Fibroblast of lung (primary cell): ENCODE results near the gene CERK. TPM values are rescaled to one million over a fixed set of nuclear protein-coding genes. Genes with fewer than 3 reads are reported as not detected.

Source experiments
- DNase-seq, 2 donors: peaks; one replicate each; pipeline versions ENCODE4 v3.0.0 to v3.0.0-alpha.2; 2010; ENCODE audit warnings: low read depth in 2 of 2
- H2AFZ ChIP-seq: 2 replicates; pipeline ENCODE4 v1.5.1; 2012; ENCODE audit warnings: low read length, control low read depth, inconsistent platforms
- H3K27ac ChIP-seq: 2 replicates; pipeline ENCODE4 v1.5.1; 2011; ENCODE audit warnings: low read length, control low read depth; ENCODE audit not compliant: insufficient read depth
- H3K27me3 ChIP-seq: 2 replicates; pipeline ENCODE4 v1.5.1; 2011; ENCODE audit warnings: mild to moderate bottlenecking, low read length; ENCODE audit not compliant: control insufficient read depth, insufficient read depth
- H3K36me3 ChIP-seq: 2 replicates; pipeline ENCODE4 v1.5.1; 2011; ENCODE audit warnings: low read length; ENCODE audit not compliant: control insufficient read depth, insufficient read depth
- H3K4me1 ChIP-seq: 2 replicates; pipeline ENCODE4 v1.5.1; 2011; ENCODE audit warnings: low read length; ENCODE audit not compliant: control insufficient read depth, insufficient read depth; ENCODE audit errors: extremely low read depth
- H3K4me2 ChIP-seq: 2 replicates; pipeline ENCODE4 v1.5.1; 2011; ENCODE audit warnings: low read length, control low read depth; ENCODE audit not compliant: insufficient read depth; ENCODE audit errors: extremely low read depth
- H3K4me3 ChIP-seq, 4 experiments: fragments of 200-600 bp in 1 of 4; sonication (generic) in 1 of 4; replicated peaks in 1 of 4; 2 replicates each; pipeline ENCODE4 v1.5.1; 2011 to 2016; ENCODE audit warnings: low read length in 4 of 4, low read depth in 3 of 4, mild to moderate bottlenecking in 3 of 4, control low read depth in 2 of 4, inconsistent platforms in 1 of 4, mixed read lengths in 1 of 4; ENCODE audit not compliant: insufficient read depth in 1 of 4; ENCODE audit errors: control extremely low read depth in 1 of 4
- H3K79me2 ChIP-seq: 2 replicates; pipeline ENCODE4 v1.5.1; 2012; ENCODE audit warnings: mild to moderate bottlenecking, low read length, inconsistent platforms; ENCODE audit not compliant: control insufficient read depth, insufficient read depth
- H3K9ac ChIP-seq: 2 replicates; pipeline ENCODE4 v1.5.1; 2011; ENCODE audit warnings: mild to moderate bottlenecking, low read length, control low read depth; ENCODE audit not compliant: insufficient read depth
- H3K9me3 ChIP-seq: 2 replicates; pipeline ENCODE4 v1.5.1; 2012; ENCODE audit warnings: low read depth, low read length; ENCODE audit not compliant: control insufficient read depth, insufficient read depth
- H4K20me1 ChIP-seq: 2 replicates; pipeline ENCODE4 v1.5.1; 2011; ENCODE audit warnings: low read length; ENCODE audit not compliant: control insufficient read depth, insufficient read depth; ENCODE audit errors: extremely low read depth
- EZH2 ChIP-seq: IDR thresholded peaks from 2 replicates; pipeline ENCODE4 v1.5.1; 2012; ENCODE audit warnings: low read length, control low read depth, mild to moderate bottlenecking; ENCODE audit errors: missing control alignments
- polyA plus RNA-seq, 2 donors: library from polyadenylated mRNA; depleted of rRNA in 1 of 2; stranded (reverse) in 1 of 2; unstranded in 1 of 2; fragments of >200 nt; gene quantifications; 2 replicates each; pipeline ENCODE4 v1.2.1, GENCODE V29; 2011 to 2012; ENCODE audit warnings: missing spikeins in 1 of 2
- total RNA-seq: library from RNA; depleted of rRNA; stranded (reverse); fragments of >200 nt; gene quantifications from 2 replicates; pipeline ENCODE4 v1.2.1, GENCODE V29; 2014
- TF ChIP-seq, protein P1 (sequence below), 2 donors: IDR thresholded peaks in 1 of 2; conservative IDR thresholded peaks in 1 of 2; 1 replicate in 1 of 2; 2 replicates in 1 of 2; pipeline ENCODE4 v1.5.1; 2011 to 2012; ENCODE audit warnings: low read length in 2 of 2, control low read depth in 1 of 2, inconsistent platforms in 1 of 2, low read depth in 1 of 2, mild to moderate bottlenecking in 1 of 2

Gene CERK
- total and polyA plus RNA-seq, 2 donors (not counting 1 experiment from before 2014, with no cell fraction given): 19.5 to 24.9 TPM

DNA sequence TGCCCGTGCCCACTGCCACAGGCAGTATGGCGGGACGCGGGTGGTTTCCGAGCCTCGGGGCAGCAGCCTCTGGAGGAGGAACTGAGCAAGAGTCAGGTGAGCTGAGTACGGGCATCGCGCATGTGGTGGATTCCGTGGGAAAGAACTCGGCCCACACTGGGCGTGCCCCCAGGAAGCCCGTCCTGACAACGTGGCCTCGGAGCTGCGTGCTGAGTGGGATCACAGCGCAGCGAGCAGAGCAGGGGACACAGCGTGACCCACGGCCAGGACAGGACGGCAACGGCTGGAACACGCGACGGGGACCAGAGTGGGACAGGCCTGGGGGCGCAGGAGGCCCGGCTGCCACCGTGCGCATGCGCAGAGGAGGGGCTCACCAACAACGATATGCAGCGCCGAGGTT is 36.8 kb downstream of the CERK start:
- Histone ChIP-seq H3K36me3 (peaks cover 18% of the 10 kb centered on the region), H3K4me3 (no peak overlapping the region), H3K4me1 (no peaks in the 10 kb centered on the region), H3K27me3 (no peaks in the 10 kb centered on the region), H4K20me1 (no peaks in the 10 kb centered on the region), H3K79me2 (no peaks in the 10 kb centered on the region), H3K9me3 (no peaks in the 10 kb centered on the region), H3K4me2 (no peak overlapping the region), H3K9ac (no peak overlapping the region), H2AFZ (no peak overlapping the region), H3K27ac (no peak overlapping the region)
- TF ChIP-seq, protein P1, sequence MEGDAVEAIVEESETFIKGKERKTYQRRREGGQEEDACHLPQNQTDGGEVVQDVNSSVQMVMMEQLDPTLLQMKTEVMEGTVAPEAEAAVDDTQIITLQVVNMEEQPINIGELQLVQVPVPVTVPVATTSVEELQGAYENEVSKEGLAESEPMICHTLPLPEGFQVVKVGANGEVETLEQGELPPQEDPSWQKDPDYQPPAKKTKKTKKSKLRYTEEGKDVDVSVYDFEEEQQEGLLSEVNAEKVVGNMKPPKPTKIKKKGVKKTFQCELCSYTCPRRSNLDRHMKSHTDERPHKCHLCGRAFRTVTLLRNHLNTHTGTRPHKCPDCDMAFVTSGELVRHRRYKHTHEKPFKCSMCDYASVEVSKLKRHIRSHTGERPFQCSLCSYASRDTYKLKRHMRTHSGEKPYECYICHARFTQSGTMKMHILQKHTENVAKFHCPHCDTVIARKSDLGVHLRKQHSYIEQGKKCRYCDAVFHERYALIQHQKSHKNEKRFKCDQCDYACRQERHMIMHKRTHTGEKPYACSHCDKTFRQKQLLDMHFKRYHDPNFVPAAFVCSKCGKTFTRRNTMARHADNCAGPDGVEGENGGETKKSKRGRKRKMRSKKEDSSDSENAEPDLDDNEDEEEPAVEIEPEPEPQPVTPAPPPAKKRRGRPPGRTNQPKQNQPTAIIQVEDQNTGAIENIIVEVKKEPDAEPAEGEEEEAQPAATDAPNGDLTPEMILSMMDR (conservative IDR thresholded peaks at IDR 0.05 in 1 of 2, IDR thresholded peaks at IDR 0.05 in 1 of 2; ENCODE audit: low read depth in 1 of 2, low read length in 2 of 2): no peak
- TF ChIP-seq EZH2: no peak
- DNase-seq: no peak

DNA sequence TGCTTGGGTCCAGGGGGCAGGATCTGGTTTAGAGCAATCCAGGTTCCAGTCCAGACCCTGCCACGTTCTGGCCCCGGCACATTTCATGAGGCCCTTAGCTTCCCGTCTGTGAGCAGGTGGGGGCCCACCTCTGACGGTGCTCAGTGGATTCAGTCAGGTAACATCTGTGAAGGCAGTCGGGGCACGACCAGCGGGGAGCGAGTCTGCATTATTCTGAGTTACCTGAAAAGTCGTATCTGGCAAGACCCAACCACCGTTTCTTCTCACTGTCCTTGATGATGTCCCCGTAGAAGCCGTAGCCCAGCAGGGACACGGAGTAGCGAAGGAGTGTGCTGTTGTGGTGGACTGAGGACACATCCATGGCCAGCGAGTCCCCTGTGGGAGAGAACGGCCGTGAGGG is 39.0 kb downstream of the CERK start:
- Histone ChIP-seq H3K9ac (no peak overlapping the region), H3K9me3 (no peaks in the 10 kb centered on the region), H3K4me1 (no peaks in the 10 kb centered on the region), H3K4me3 (no peak overlapping the region), H3K27me3 (no peaks in the 10 kb centered on the region), H4K20me1 (no peaks in the 10 kb centered on the region), H2AFZ (no peak overlapping the region), H3K79me2 (no peaks in the 10 kb centered on the region), H3K4me2 (no peak overlapping the region), H3K36me3 (peaks cover 32% of the 10 kb centered on the region), H3K27ac (no peak overlapping the region)
- no peak for TF ChIP-seq EZH2
- TF ChIP-seq, protein P1 (conservative IDR thresholded peaks at IDR 0.05 in 1 of 2, IDR thresholded peaks at IDR 0.05 in 1 of 2; ENCODE audit: low read depth in 1 of 2, low read length in 2 of 2): no peak
- no peak for DNase-seq

DNA sequence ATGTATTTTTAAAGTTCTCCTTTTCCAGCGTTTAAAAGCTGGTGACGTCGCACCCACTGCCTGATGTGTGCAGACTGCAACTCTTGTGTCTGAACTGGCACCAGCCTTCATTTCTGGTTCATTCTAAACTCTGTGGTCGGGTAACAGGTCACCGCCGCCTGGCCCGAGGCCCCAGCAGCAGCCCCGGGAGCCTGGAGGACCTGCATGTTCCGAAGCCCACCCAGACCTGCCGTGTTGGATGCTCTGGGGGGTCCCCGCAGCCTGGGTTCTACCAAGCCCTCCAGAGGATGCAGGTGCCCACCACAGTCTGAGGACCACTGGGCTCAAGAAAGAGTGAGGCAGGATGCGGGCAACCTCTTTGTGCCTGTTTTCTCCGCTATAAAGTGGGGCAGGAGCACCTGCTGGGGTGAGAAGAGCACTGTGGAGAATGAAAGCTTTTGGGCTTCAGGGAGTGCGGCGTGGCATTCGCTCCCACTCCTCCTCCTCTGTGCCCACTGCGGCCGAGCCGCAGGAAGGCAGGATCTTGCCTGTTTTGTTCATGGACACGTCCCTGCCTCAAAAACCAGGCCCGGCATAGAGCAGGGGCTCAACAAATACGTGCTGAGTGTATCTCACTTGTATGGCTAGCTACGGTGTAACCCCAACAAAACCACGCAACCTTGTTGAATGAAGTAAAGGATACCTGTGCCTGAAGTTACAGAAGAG is 40.1 kb downstream of the CERK start:
- Histone ChIP-seq H3K27ac (no peak overlapping the region), H3K9me3 (no peaks in the 10 kb centered on the region), H3K4me1 (no peaks in the 10 kb centered on the region), H4K20me1 (no peaks in the 10 kb centered on the region), H3K79me2 (no peaks in the 10 kb centered on the region), H3K36me3 (peaks cover 32% of the 10 kb centered on the region), H3K9ac (no peak overlapping the region), H3K27me3 (no peaks in the 10 kb centered on the region), H3K4me3 (no peak overlapping the region), H3K4me2 (no peak overlapping the region), H2AFZ (no peak overlapping the region)
- DNase-seq: no peak
- TF ChIP-seq, protein P1 (conservative IDR thresholded peaks at IDR 0.05 in 1 of 2, IDR thresholded peaks at IDR 0.05 in 1 of 2; ENCODE audit: low read depth in 1 of 2, low read length in 2 of 2): no peak
- TF ChIP-seq EZH2: no peak
